GM21360 (cell line): Measurements from ENCODE around the gene FAM76B.

Source experiments
- ATAC-seq: cut with Tn5 transposase; IDR thresholded peaks from one replicate; pipeline ENCODE4 v1.9.1; 2021; ENCODE audit warnings: mild to moderate bottlenecking, moderate library complexity; ENCODE audit not compliant: unreplicated experiment

The FAM76B gene

DNA sequence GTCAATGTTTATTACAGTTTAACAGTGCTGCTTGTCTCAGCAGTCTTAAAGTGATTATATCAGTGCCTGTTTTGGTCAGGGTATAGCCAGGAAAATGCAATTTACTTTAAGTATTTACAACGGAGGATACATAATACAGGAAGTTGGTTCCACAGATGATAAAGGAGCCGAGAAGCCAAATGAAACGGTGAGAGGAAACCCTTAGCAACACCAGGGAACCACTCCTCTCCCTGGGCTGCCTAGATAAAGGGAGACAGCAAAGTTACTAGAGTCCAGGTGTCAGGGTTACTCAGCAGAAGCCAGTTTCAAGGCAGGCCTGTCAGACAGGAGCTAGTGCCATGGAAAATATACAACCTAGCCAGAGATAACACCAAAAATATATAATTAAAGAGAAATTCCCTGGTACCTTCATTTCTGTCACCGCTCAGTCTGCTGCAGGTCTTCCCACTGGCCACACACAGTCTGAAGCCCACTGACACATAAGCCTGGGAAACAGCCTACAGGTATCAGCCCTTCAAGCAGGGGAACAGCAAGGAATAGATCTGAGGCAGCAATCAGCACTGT is 55.5 kb downstream of the FAM76B start:
- ATAC-seq: no peak

GRCh38 chr11:95732930-95733602 is 56.5 kb downstream of the FAM76B start:
- ATAC-seq: no peak

GRCh38 chr11:95729462-95729861 is 60.1 kb downstream of the FAM76B start:
- no peak for ATAC-seq

DNA sequence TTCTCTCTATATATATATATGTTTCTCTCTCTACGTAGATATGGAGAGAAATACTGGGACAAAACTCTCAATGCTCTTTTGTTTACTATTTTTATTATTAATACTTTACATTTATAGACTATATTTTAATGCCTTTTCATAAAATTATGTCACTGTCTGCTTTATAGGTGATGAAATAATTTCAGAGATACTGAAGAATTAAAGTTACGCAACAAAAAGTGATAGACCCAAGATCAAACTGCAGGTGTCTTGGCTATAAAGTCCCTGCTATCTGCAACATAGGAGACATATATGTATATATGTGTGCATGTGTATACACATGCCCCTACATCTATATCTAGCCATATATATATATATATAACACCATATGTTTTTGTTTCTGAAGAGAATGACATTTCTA is 60.8 kb downstream of the FAM76B start:
- no peak for ATAC-seq

GRCh38 chr11:95728094-95728493 is 61.5 kb downstream of the FAM76B start:
- ATAC-seq: no peak

DNA sequence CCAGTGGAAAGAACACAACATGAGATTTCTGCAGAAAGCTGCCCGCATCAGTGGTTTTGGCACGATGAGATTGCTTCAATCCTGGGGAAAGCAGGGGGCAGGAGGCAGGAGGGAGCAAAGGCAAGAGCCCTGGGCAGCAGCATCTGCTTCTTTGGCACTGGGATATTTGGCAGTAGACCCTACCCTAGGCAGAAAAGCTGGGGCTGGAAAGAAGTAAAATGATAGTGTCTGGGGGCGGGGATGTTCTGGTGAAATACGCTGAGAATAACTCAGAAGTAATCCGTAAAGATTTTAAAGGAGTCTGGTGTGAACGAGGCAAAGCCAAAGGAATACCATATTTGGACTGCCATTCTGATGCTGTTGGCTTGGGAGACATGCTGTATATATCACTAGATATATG is 62.0 kb downstream of the FAM76B start:
- no peak for ATAC-seq

- no peak for ATAC-seq
These were observed 62.5 kb downstream of the FAM76B start for GRCh38 chr11:95727111-95727510.

DNA sequence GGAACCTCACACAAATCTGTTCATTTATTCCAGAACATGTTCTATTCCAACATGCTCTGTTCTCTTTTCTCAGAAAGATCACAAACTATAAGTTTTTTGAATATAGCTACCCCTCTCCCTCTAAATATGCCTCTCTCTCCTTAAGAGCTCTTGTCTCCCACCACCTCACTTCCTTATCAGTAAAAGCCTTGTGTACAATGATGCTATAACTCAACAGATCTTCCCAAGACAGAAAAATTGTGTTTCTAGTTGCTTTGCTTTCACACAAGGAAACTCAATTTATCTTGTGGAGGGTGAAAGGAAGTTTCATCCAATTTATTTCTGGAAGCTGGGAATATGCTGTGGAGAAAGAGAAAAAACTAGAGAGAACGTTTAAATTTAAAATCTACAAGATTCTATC is 64.4 kb downstream of the FAM76B start:
- no peak for ATAC-seq

DNA sequence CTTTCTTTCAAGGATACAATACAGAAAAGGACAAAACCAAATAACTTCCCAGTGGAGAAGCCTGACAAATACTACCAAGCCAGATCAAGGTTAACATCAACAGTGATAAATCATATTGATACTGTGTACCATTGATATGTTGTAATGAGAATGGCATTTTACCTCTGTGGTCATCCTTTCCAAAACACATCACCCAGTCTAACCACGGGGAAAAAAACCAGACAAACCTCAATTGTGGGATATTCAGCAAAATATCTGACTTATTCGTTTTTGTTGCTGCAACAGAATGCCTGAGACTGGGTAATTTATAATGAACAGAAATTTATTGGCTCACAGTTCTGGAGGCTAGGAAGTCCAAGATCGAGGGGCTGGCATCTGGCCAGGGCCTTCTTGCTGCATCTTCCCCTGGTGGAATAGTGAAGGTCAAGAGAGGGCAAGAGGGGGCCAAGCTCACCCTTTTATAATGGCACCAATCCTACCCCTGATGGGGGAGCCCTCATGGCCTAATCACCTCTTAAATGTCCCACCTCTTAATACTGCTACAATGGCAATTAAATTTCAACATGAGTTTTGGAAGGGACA is 66.1 kb downstream of the FAM76B start:
- ATAC-seq: no peak

- ATAC-seq: no peak
These were observed 69.4 kb downstream of the FAM76B start for GRCh38 chr11:95720195-95720594.
